GM19324 (cell line): ENCODE measurements around the gene VAV2.

Experiments used
- ATAC-seq: cut with Tn5 transposase; IDR thresholded peaks from one replicate; pipeline ENCODE4 v1.9.1; 2021; ENCODE audit warnings: mild to moderate bottlenecking, moderate library complexity; ENCODE audit not compliant: unreplicated experiment, low FRiP score

VAV2 gene

GRCh38 chr9:133844881-133845410 is 147.2 kb downstream of the VAV2 start:
- no peak for ATAC-seq

GRCh38 chr9:133844398-133844784 is 147.7 kb downstream of the VAV2 start:
- no peak for ATAC-seq

DNA sequence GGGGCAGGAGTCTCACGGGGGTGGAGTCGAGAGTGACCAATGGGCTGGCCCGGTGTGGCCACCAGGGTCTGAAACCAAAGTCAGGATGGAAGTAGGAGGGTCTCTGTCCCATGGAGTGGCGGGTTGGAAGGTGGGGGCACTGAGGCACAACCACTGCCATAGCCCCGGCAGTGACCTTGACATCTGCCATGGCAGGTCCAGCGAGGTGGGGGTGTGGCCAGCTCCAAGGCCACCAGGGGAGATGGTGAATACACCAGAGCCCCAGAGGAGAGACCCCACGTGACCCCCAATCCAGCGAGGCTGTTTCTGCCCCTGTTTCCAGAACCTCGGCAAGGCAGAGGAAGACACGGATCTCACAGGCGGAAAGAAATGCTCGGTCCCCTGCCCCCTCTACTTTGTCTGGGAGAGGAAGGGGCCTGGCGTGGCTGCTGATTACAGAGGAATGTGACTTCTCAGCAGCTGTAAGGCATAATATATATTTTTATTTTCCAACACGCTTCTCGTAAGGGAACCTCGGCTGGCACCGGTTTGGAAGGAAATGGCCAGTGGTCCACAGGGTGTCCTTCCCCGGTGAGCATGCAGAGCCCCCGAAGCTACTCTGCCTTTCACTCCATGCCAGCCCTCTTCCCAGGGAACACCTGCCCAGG is 148.2 kb downstream of the VAV2 start:
- no peak for ATAC-seq

- no peak for ATAC-seq
Observed at GRCh38 chr9:133843250-133843649, 148.9 kb downstream of the VAV2 start.

GRCh38 chr9:133842721-133843227 is 149.3 kb downstream of the VAV2 start:
- ATAC-seq, result no peak

GRCh38 chr9:133842174-133842573 is 149.9 kb downstream of the VAV2 start:
- ATAC-seq, result no peak

GRCh38 chr9:133841167-133841812 is 150.8 kb downstream of the VAV2 start:
- ATAC-seq, result no peak

GRCh38 chr9:133839822-133840329 is 152.2 kb downstream of the VAV2 start:
- no peak for ATAC-seq

DNA sequence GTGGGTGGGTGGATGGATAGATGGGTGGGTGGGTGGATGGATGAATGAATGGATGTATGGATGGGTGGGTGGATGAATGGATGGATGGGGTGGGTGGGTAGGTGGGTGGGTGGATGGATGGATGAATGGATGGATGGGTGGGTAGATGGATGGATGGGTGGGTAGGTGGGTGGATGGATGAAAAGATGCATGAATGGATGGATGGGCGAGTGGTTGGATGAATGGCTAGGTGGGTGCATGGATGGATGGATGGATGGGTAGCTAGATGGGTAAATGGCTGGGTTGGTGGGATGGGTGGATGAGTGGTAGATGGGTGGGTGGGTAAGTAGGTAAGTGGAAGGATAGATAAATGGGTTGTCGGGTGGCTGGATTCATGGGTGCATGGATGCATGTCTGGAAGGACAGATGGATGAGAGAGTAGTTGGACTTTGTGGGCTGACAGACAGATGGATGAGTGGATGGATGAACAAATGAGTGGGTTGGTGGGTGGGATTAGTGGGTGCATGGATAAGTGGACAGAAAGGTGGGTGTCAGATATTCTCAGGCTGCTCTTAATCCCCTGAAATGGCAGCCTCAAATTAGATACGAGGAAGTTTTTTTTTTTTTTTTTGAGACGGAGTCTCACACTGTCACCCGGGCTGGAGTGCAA is 153.1 kb downstream of the VAV2 start:
- no peak for ATAC-seq

- no peak for ATAC-seq
Observed at GRCh38 chr9:133837627-133838597, 154.2 kb downstream of the VAV2 start.

DNA sequence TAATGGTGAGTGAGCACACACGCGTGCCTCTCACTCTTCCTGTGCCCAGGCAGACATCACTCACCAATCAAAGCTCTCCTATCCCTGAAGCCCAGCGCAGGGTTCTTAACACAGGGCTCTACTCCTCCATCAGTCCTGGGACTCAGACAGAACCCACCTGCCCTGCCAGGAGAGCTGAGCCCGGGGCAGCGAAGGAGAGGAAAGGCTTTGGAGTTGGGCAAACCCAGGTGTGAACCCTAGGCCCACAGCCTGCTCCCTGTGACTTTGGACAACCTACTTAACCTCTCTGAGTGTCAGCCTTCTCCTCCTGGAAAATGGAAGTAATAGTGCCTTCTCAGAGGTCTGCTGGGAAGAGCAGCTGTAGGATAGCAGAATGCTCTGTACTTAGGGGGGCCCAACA is 155.3 kb downstream of the VAV2 start:
- no peak for ATAC-seq

DNA sequence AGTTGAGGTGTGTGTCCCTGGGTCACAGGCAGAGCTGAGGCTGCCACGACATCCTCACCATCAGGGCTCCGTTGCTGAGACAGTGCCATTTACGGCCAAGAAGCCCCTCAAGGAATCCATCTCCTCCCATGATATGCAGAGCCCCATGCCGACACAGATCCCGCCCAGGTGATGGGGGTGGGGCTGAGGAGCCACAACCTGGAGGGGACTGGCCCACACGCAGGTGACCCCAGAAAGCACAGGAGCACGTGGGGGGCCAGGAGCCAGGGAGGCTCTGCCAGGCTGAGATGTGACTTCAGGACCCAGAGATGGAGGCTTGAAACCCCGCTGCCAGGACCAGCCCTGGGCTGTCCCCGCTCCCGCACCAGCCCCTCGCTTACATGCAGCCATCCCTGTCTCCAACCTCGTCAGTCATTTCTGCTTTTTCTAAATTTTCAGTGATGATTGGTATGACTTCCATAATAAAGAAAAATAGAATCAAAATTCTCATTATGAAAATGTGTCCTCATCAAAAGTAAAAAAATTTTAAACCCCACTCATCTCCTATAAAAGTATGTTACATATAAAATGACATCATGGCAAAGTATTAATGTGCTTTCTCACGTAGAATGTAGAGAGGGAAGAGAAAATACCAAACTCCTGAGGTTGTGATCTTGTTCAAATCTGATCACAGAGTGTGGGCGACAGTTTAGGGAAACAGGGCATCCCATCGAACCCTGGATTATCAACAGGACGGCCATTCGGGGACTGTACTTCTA is 155.9 kb downstream of the VAV2 start:
- no peak for ATAC-seq

GRCh38 chr9:133835262-133835901 is 156.7 kb downstream of the VAV2 start:
- no peak for ATAC-seq

DNA sequence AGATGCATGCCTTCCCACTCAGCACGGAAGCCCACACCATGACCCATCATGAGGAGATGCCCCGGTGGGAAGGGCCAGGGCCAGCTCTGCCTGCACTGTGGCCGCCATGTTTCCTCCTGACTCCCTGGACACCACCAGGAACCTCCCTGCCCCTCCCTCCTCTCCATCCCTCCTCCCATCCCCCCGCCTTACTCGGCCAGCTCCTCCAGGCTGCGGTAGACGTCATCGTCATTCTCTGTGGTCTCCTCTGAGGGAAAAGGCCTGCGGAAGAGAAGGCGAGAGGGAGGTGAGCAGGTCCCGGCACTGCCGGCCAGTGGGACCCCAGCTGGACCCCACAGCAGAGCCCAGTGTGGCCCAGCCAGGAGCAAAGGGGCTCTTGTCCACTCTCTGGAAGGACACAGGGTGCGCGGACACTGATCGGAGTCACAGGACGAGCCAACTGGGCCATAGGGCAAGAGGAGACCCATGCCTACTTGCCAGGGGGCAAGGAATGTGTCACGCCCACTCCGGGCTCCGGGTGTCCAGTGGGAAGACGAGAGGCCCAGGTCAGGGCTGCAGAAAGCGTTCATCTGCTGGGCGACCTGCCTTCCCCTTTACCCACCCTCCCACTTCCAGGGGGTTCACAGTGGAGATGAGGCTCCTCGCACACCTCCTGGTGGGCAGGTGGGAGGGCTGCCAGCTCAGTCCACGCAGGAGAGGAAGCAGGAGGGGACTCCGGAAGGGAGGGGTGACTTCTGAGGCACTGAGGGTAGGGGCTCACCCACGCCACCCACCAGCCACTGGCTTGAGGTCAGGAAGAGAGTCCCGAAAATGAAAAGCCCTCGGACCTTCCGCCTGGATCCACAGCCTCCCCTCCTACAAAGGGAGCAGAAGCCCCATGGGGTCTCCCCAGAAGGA is 157.8 kb downstream of the VAV2 start:
- no peak for ATAC-seq

DNA sequence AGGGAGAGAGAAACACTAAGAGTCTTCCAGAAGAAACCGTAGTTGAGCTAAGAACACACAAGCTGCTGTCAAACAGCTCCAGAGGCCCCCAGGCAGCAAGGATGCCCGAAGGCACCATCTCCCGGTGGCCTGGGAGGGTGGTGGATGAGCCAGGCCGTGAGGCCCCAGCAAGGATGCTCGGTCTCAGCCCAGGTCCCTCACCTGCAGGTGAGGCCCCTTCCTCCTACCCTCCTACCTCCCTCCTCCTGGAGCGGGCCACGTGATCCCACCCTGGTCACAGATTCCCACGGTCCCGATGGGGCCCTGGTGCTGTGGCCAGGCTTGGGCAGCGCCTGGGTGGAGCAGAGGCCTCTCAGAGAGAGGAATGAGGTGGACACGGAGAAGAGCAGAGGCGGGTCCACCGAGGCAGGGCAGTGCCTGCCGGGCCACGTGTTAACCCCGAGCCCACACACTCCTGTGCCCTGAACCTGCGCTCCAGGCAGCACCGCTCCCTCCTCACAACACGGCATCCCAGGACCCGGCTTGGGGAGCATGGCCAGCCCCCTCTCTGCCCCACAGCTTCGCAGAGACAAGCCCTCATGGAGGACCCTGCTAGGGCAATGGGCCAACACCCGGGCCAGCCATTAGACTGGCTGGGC is 158.6 kb downstream of the VAV2 start:
- ATAC-seq, result no peak

GRCh38 chr9:133832877-133833276 is 159.2 kb downstream of the VAV2 start:
- no peak for ATAC-seq

GRCh38 chr9:133830711-133831110 is 161.4 kb downstream of the VAV2 start:
- no peak for ATAC-seq
